Measurements from ENCODE around the gene C1orf35.

C1orf35 gene

GRCh38 chr1:228071839-228072657 is 31.1 kb downstream of the C1orf35 start:
- Histone ChIP-seq H3K9me3 (ENCODE audit: low read depth, low read length) (no peaks in the 10 kb centered on the region), H3K4me3 (no peak overlapping the region), H3K27ac (no peak overlapping the region), H3K36me3 (ENCODE audit: insufficient read depth, low read length) (no peaks in the 10 kb centered on the region), H3K9ac (ENCODE audit: insufficient read length) (no peak overlapping the region)
- no peak for TF ChIP-seq EZH2 (IDR thresholded peaks at IDR 0.05)
- TF ChIP-seq POLR2AphosphoS5 (IDR thresholded peaks at IDR 0.05; ENCODE audit: borderline replicate concordance, low read depth, low read length): no peak
- TF ChIP-seq FOXP2 (optimal IDR thresholded peaks at IDR 0.05; ENCODE audit: control extremely low read depth, extremely low read length, insufficient read depth): no peak
- DNase-seq (ENCODE audit: low read depth, low spot score): no peak

- H3K4me3 ChIP-seq: no peak overlapping the region
- no peak overlapping the region for H3K27ac ChIP-seq
- H3K36me3 ChIP-seq (ENCODE audit: insufficient read depth, low read length): no peaks in the 10 kb centered on the region
- TF ChIP-seq FOXP2 (optimal IDR thresholded peaks at IDR 0.05; ENCODE audit: control extremely low read depth, extremely low read length, insufficient read depth) (no peak), POLR2AphosphoS5 (IDR thresholded peaks at IDR 0.05; ENCODE audit: borderline replicate concordance, low read depth, low read length) (no peak), EZH2 (IDR thresholded peaks at IDR 0.05) (no peak)
- H3K9ac ChIP-seq (ENCODE audit: insufficient read length): no peak overlapping the region
- no peak for DNase-seq (ENCODE audit: low read depth, low spot score)
- no peaks in the 10 kb centered on the region for H3K9me3 ChIP-seq (ENCODE audit: low read depth, low read length)
Measured at GRCh38 chr1:228070851-228071250, 32.3 kb downstream of the C1orf35 start.

GRCh38 chr1:228070173-228070572 is 33.0 kb downstream of the C1orf35 start:
- TF ChIP-seq FOXP2 (optimal IDR thresholded peaks at IDR 0.05; ENCODE audit: control extremely low read depth, extremely low read length, insufficient read depth): no peak
- no peak for TF ChIP-seq POLR2AphosphoS5 (IDR thresholded peaks at IDR 0.05; ENCODE audit: borderline replicate concordance, low read depth, low read length)
- no peak for TF ChIP-seq EZH2 (IDR thresholded peaks at IDR 0.05)
- Histone ChIP-seq H3K9me3 (ENCODE audit: low read depth, low read length) (no peaks in the 10 kb centered on the region), H3K27ac (no peak overlapping the region), H3K9ac (ENCODE audit: insufficient read length) (no peak overlapping the region), H3K4me3 (no peak overlapping the region), H3K36me3 (ENCODE audit: insufficient read depth, low read length) (no peaks in the 10 kb centered on the region)
- no peak for DNase-seq (ENCODE audit: low read depth, low spot score)

- TF ChIP-seq EZH2 (IDR thresholded peaks at IDR 0.05): no peak
- TF ChIP-seq POLR2AphosphoS5 (IDR thresholded peaks at IDR 0.05; ENCODE audit: borderline replicate concordance, low read depth, low read length): no peak
- no peak for TF ChIP-seq FOXP2 (optimal IDR thresholded peaks at IDR 0.05; ENCODE audit: control extremely low read depth, extremely low read length, insufficient read depth)
- H3K9ac ChIP-seq (ENCODE audit: insufficient read length): no peak overlapping the region
- DNase-seq (ENCODE audit: low read depth, low spot score): no peak
Measured at GRCh38 chr1:228068359-228068758, 34.8 kb downstream of the C1orf35 start.

GRCh38 chr1:228066891-228067654 is 36.1 kb downstream of the C1orf35 start:
- no peak for DNase-seq (ENCODE audit: low read depth, low spot score)
- H3K9ac ChIP-seq (ENCODE audit: insufficient read length): no peak overlapping the region
- H3K27ac ChIP-seq: no peak overlapping the region
- TF ChIP-seq FOXP2 (optimal IDR thresholded peaks at IDR 0.05; ENCODE audit: control extremely low read depth, extremely low read length, insufficient read depth) (no peak), EZH2 (IDR thresholded peaks at IDR 0.05) (no peak), POLR2AphosphoS5 (IDR thresholded peaks at IDR 0.05; ENCODE audit: borderline replicate concordance, low read depth, low read length) (no peak)
- no peaks in the 10 kb centered on the region for H3K9me3 ChIP-seq (ENCODE audit: low read depth, low read length)
- H3K4me3 ChIP-seq: no peak overlapping the region
- no peaks in the 10 kb centered on the region for H3K36me3 ChIP-seq (ENCODE audit: insufficient read depth, low read length)

More at GRCh38 chr1:228068359-228068758, 34.8 kb downstream of the C1orf35 start:
- Histone ChIP-seq H3K9me3 (ENCODE audit: low read depth, low read length) (no peaks in the 10 kb centered on the region), H3K36me3 (ENCODE audit: insufficient read depth, low read length) (no peaks in the 10 kb centered on the region), H3K27ac (no peak overlapping the region), H3K4me3 (no peak overlapping the region)

GRCh38 chr1:228066416-228066815 is 36.7 kb downstream of the C1orf35 start:
- DNase-seq (ENCODE audit: low read depth, low spot score): no peak
- no peak for TF ChIP-seq FOXP2 (optimal IDR thresholded peaks at IDR 0.05; ENCODE audit: control extremely low read depth, extremely low read length, insufficient read depth)
- TF ChIP-seq EZH2 (IDR thresholded peaks at IDR 0.05): no peak
- no peak for TF ChIP-seq POLR2AphosphoS5 (IDR thresholded peaks at IDR 0.05; ENCODE audit: borderline replicate concordance, low read depth, low read length)
- Histone ChIP-seq H3K36me3 (ENCODE audit: insufficient read depth, low read length) (no peaks in the 10 kb centered on the region), H3K4me3 (no peak overlapping the region), H3K27ac (no peak overlapping the region), H3K9ac (ENCODE audit: insufficient read length) (no peak overlapping the region), H3K9me3 (ENCODE audit: low read depth, low read length) (no peaks in the 10 kb centered on the region)

GRCh38 chr1:228065543-228066347 is 37.4 kb downstream of the C1orf35 start:
- DNase-seq (ENCODE audit: low read depth, low spot score): no peak
- H3K9ac ChIP-seq (ENCODE audit: insufficient read length): no peak overlapping the region
- TF ChIP-seq POLR2AphosphoS5 (IDR thresholded peaks at IDR 0.05; ENCODE audit: borderline replicate concordance, low read depth, low read length): no peak
- TF ChIP-seq FOXP2 (optimal IDR thresholded peaks at IDR 0.05; ENCODE audit: control extremely low read depth, extremely low read length, insufficient read depth): no peak
- no peak for TF ChIP-seq EZH2 (IDR thresholded peaks at IDR 0.05)
- H3K36me3 ChIP-seq (ENCODE audit: insufficient read depth, low read length): no peaks in the 10 kb centered on the region
- H3K4me3 ChIP-seq: no peak overlapping the region
- H3K9me3 ChIP-seq (ENCODE audit: low read depth, low read length): no peaks in the 10 kb centered on the region
- H3K27ac ChIP-seq: no peak overlapping the region

Measured in SK-N-MC (cell line).